ENCODE results near the gene RFX4.

DNA sequence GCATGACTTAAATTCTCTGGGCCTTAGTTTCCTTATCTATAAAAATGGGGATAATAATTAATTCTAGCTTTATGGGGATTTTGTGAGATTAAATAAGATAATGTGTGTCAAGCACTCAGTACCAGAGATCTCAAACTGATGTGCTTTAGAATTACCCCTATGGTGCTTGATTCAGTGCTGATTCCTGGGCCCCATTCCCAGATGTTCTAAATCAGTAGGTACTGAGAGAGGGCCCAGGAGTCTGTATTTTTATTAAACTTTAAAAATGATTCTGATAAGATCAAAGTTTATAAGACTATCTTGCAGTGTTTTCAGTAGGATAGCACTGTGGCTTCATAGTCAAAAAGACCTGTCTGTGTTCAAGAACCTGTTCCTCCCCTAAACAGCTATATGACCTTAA, 102.6 kb downstream of the RFX4 start:
- TF ChIP-seq, protein P1, sequence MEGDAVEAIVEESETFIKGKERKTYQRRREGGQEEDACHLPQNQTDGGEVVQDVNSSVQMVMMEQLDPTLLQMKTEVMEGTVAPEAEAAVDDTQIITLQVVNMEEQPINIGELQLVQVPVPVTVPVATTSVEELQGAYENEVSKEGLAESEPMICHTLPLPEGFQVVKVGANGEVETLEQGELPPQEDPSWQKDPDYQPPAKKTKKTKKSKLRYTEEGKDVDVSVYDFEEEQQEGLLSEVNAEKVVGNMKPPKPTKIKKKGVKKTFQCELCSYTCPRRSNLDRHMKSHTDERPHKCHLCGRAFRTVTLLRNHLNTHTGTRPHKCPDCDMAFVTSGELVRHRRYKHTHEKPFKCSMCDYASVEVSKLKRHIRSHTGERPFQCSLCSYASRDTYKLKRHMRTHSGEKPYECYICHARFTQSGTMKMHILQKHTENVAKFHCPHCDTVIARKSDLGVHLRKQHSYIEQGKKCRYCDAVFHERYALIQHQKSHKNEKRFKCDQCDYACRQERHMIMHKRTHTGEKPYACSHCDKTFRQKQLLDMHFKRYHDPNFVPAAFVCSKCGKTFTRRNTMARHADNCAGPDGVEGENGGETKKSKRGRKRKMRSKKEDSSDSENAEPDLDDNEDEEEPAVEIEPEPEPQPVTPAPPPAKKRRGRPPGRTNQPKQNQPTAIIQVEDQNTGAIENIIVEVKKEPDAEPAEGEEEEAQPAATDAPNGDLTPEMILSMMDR (conservative IDR thresholded peaks at IDR 0.05; ENCODE audit: low read length) = no peak
- TF ChIP-seq EZH2phosphoT487 (IDR thresholded peaks at IDR 0.05; ENCODE audit: borderline replicate concordance) = no peak

Measured in Loucy (cell line).